HEK293 (cell line): ENCODE data around the gene LLGL2.

Experiments used
- PRDM10 ChIP-seq: fragments of 450-650 bp; formaldehyde crosslinking; IDR thresholded peaks from 2 replicates; pipeline ENCODE4 v1.5.1; 2016; ENCODE audit warnings: missing biosample characterization, missing genetic modification characterization
- RBAK ChIP-seq: fragments of 450-650 bp; formaldehyde crosslinking; IDR thresholded peaks from 2 replicates; pipeline ENCODE4 v1.5.1; 2016; ENCODE audit warnings: missing biosample characterization, missing genetic modification characterization
- ZBTB1 ChIP-seq: fragments of 450-650 bp; formaldehyde crosslinking; IDR thresholded peaks from 2 replicates; pipeline ENCODE4 v1.5.1; 2016; ENCODE audit warnings: missing biosample characterization, missing genetic modification characterization
- ZNF2 ChIP-seq: fragments of 450-650 bp; formaldehyde crosslinking; IDR thresholded peaks from 2 replicates; pipeline ENCODE4 v1.5.1; 2016; ENCODE audit warnings: missing biosample characterization, missing genetic modification characterization
- ZNF214 ChIP-seq: fragments of 450-650 bp; formaldehyde crosslinking; IDR thresholded peaks from 2 replicates; pipeline ENCODE4 v1.5.1; 2017; ENCODE audit warnings: missing biosample characterization, mild to moderate bottlenecking, missing genetic modification characterization, borderline replicate concordance
- ZNF23 ChIP-seq: fragments of 450-650 bp; formaldehyde crosslinking; IDR thresholded peaks from 2 replicates; pipeline ENCODE4 v1.5.1; 2016; ENCODE audit warnings: missing biosample characterization, missing genetic modification characterization, borderline replicate concordance
- ZNF335 ChIP-seq: fragments of 450-650 bp; formaldehyde crosslinking; conservative IDR thresholded peaks from 2 replicates; pipeline ENCODE4 v1.5.1; 2016; ENCODE audit warnings: missing biosample characterization, missing genetic modification characterization
- ZNF398 ChIP-seq: fragments of 450-650 bp; formaldehyde crosslinking; IDR thresholded peaks from 2 replicates; pipeline ENCODE4 v1.5.1; 2017; ENCODE audit warnings: missing biosample characterization, missing genetic modification characterization
- ZNF404 ChIP-seq: fragments of 450-650 bp; formaldehyde crosslinking; IDR thresholded peaks from 2 replicates; pipeline ENCODE4 v1.5.1; 2017; ENCODE audit warnings: missing biosample characterization, missing genetic modification characterization
- ZNF423 ChIP-seq: fragments of 450-650 bp; formaldehyde crosslinking; IDR thresholded peaks from 2 replicates; pipeline ENCODE4 v1.5.1; 2016; ENCODE audit warnings: missing biosample characterization, missing genetic modification characterization
- ZNF48 ChIP-seq: fragments of 450-650 bp; formaldehyde crosslinking; IDR thresholded peaks from 2 replicates; pipeline ENCODE4 v1.5.1; 2016; ENCODE audit warnings: missing biosample characterization, missing genetic modification characterization
- ZNF530 ChIP-seq: fragments of 450-650 bp; formaldehyde crosslinking; IDR thresholded peaks from 2 replicates; pipeline ENCODE4 v1.5.1; 2016; ENCODE audit warnings: low read depth, missing biosample characterization, missing genetic modification characterization
- ZNF629 ChIP-seq: fragments of 450-650 bp; formaldehyde crosslinking; IDR thresholded peaks from 2 replicates; pipeline ENCODE4 v1.5.1; 2017; ENCODE audit warnings: missing biosample characterization, missing genetic modification characterization
- ZXDB ChIP-seq: fragments of 450-650 bp; formaldehyde crosslinking; IDR thresholded peaks from 2 replicates; pipeline ENCODE4 v1.5.1; 2016; ENCODE audit warnings: missing biosample characterization, missing genetic modification characterization
- TF ChIP-seq, protein P1 (sequence below): fragments of 450-650 bp; formaldehyde crosslinking; IDR thresholded peaks from 2 replicates; pipeline ENCODE4 v1.5.1; 2016; ENCODE audit warnings: missing biosample characterization, missing genetic modification characterization, low read depth
- TF ChIP-seq, protein P2 (sequence below): fragments of 450-650 bp; formaldehyde crosslinking; IDR thresholded peaks from 2 replicates; pipeline ENCODE4 v1.5.1; 2016; ENCODE audit warnings: missing biosample characterization, missing genetic modification characterization
- TF ChIP-seq, protein P3 (sequence below): fragments of 450-650 bp; formaldehyde crosslinking; conservative IDR thresholded peaks from 2 replicates; pipeline ENCODE4 v1.5.1; 2016; ENCODE audit warnings: low read depth, missing biosample characterization, missing genetic modification characterization
- TF ChIP-seq, protein P4 (sequence below): fragments of 450-650 bp; formaldehyde crosslinking; IDR thresholded peaks from 2 replicates; pipeline ENCODE4 v1.5.1; 2016; ENCODE audit warnings: missing biosample characterization, missing genetic modification characterization
- TF ChIP-seq, protein P5 (sequence below): fragments of 450-650 bp; formaldehyde crosslinking; IDR thresholded peaks from 2 replicates; pipeline ENCODE4 v1.5.1; 2017; ENCODE audit warnings: missing biosample characterization, mild to moderate bottlenecking, missing genetic modification characterization, moderate library complexity

Gene LLGL2

DNA sequence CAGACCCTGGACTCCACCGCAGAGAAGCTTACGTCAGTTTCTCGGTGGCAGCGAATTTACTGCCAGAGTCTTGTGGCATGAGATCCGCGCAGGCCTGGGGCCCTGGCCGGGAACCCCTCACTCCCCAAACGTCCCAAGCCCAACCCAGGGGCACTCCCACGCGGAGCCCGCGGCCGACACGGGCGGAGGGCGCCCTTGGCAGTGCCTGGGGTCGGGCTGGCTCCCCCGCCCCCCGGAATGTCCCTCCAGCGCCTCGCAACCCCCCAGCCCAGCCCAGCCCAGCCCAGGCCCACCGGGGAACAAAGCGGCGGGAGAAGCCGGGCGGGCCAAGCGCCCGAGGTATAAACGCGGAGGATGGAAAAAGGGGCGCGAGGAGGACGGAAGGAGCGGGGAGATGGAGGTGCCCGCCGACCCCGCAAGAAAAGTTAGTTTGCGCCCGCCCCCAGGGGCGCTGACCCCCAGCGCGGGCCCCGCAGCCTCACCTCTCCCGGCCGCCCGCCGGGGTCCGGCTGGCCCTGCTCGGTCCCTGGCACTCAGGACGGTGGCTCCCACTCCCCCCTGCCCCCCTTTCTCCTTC is 10.5 kb upstream of the LLGL2 start (continued):
- TF ChIP-seq ZNF214 (tag by site-specific recombination) (no peak), ZNF2 (tag by site-specific recombination) (no peak), ZNF48 (tag by site-specific recombination) (no peak), ZNF398 (peak; percentile 64), ZBTB1 (tag by site-specific recombination) (no peak), RBAK (tag by site-specific recombination) (no peak), PRDM10 (tag by site-specific recombination) (peak; percentile 95), ZNF335 (peak; percentile 84), ZXDB (no peak; the same call in 1 of the 2 replicates), ZNF629 (tag by site-specific recombination) (no peak), ZNF530 (tag by site-specific recombination) (no peak), ZNF23 (no peak), ZNF423 (peak; percentile 67; the same call in 1 of the 2 replicates), ZNF404 (no peak)
- TF ChIP-seq, protein P1, sequence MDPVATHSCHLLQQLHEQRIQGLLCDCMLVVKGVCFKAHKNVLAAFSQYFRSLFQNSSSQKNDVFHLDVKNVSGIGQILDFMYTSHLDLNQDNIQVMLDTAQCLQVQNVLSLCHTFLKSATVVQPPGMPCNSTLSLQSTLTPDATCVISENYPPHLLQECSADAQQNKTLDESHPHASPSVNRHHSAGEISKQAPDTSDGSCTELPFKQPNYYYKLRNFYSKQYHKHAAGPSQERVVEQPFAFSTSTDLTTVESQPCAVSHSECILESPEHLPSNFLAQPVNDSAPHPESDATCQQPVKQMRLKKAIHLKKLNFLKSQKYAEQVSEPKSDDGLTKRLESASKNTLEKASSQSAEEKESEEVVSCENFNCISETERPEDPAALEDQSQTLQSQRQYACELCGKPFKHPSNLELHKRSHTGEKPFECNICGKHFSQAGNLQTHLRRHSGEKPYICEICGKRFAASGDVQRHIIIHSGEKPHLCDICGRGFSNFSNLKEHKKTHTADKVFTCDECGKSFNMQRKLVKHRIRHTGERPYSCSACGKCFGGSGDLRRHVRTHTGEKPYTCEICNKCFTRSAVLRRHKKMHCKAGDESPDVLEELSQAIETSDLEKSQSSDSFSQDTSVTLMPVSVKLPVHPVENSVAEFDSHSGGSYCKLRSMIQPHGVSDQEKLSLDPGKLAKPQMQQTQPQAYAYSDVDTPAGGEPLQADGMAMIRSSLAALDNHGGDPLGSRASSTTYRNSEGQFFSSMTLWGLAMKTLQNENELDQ (tag by site-specific recombination): no peak
- TF ChIP-seq, protein P2, sequence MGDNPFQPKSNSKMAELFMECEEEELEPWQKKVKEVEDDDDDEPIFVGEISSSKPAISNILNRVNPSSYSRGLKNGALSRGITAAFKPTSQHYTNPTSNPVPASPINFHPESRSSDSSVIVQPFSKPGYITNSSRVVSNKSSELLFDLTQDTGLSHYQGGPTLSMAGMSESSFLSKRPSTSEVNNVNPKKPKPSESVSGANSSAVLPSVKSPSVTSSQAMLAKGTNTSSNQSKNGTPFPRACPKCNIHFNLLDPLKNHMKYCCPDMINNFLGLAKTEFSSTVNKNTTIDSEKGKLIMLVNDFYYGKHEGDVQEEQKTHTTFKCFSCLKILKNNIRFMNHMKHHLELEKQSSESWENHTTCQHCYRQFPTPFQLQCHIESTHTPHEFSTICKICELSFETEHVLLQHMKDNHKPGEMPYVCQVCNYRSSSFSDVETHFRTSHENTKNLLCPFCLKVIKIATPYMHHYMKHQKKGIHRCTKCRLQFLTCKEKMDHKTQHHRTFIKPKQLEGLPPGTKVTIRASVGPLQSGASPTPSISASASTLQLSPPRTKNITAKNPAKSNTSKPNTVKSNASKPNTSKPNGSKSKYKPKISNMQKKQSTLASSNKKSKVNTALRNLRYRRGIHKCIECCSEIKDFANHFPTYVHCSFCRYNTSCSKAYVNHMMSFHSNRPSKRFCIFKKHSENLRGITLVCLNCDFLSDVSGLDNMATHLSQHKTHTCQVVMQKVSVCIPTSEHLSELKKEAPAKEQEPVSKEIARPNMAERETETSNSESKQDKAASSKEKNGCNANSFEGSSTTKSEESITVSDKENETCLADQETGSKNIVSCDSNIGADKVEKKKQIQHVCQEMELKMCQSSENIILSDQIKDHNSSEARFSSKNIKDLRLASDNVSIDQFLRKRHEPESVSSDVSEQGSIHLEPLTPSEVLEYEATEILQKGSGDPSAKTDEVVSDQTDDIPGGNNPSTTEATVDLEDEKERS: no peak
- TF ChIP-seq, protein P3, sequence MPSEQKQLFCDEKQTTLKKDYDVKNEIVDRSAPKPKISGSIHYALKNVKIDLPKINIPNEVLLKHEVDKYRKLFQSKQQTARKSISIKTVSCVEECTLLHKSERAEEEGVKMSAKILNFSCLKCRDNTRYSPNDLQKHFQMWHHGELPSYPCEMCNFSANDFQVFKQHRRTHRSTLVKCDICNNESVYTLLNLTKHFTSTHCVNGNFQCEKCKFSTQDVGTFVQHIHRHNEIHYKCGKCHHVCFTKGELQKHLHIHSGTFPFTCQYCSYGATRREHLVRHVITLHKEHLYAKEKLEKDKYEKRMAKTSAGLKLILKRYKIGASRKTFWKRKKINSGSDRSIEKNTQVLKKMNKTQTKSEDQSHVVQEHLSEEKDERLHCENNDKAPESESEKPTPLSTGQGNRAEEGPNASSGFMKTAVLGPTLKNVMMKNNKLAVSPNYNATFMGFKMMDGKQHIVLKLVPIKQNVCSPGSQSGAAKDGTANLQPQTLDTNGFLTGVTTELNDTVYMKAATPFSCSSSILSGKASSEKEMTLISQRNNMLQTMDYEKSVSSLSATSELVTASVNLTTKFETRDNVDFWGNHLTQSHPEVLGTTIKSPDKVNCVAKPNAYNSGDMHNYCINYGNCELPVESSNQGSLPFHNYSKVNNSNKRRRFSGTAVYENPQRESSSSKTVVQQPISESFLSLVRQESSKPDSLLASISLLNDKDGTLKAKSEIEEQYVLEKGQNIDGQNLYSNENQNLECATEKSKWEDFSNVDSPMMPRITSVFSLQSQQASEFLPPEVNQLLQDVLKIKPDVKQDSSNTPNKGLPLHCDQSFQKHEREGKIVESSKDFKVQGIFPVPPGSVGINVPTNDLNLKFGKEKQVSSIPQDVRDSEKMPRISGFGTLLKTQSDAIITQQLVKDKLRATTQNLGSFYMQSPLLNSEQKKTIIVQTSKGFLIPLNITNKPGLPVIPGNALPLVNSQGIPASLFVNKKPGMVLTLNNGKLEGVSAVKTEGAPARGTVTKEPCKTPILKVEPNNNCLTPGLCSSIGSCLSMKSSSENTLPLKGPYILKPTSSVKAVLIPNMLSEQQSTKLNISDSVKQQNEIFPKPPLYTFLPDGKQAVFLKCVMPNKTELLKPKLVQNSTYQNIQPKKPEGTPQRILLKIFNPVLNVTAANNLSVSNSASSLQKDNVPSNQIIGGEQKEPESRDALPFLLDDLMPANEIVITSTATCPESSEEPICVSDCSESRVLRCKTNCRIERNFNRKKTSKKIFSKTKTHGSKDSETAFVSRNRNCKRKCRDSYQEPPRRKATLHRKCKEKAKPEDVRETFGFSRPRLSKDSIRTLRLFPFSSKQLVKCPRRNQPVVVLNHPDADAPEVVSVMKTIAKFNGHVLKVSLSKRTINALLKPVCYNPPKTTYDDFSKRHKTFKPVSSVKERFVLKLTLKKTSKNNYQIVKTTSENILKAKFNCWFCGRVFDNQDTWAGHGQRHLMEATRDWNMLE (tag by site-specific recombination): no peak
- TF ChIP-seq, protein P4, sequence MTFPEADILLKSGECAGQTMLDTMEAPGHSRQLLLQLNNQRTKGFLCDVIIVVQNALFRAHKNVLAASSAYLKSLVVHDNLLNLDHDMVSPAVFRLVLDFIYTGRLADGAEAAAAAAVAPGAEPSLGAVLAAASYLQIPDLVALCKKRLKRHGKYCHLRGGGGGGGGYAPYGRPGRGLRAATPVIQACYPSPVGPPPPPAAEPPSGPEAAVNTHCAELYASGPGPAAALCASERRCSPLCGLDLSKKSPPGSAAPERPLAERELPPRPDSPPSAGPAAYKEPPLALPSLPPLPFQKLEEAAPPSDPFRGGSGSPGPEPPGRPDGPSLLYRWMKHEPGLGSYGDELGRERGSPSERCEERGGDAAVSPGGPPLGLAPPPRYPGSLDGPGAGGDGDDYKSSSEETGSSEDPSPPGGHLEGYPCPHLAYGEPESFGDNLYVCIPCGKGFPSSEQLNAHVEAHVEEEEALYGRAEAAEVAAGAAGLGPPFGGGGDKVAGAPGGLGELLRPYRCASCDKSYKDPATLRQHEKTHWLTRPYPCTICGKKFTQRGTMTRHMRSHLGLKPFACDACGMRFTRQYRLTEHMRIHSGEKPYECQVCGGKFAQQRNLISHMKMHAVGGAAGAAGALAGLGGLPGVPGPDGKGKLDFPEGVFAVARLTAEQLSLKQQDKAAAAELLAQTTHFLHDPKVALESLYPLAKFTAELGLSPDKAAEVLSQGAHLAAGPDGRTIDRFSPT (tag by site-specific recombination): peak; percentile 46
- TF ChIP-seq, protein P5, sequence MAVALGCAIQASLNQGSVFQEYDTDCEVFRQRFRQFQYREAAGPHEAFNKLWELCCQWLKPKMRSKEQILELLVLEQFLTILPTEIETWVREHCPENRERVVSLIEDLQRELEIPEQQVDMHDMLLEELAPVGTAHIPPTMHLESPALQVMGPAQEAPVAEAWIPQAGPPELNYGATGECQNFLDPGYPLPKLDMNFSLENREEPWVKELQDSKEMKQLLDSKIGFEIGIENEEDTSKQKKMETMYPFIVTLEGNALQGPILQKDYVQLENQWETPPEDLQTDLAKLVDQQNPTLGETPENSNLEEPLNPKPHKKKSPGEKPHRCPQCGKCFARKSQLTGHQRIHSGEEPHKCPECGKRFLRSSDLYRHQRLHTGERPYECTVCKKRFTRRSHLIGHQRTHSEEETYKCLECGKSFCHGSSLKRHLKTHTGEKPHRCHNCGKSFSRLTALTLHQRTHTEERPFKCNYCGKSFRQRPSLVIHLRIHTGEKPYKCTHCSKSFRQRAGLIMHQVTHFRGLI (tag by site-specific recombination): peak; percentile 77
